ENCODE data around the gene ATP6V1G2. TPM values are rescaled to one million over a fixed set of nuclear protein-coding genes. Genes with fewer than 3 reads are reported as not detected.

ATP6V1G2 gene
- total RNA-seq, 1 experiment from 2014 or later, result 0.60 TPM

DNA sequence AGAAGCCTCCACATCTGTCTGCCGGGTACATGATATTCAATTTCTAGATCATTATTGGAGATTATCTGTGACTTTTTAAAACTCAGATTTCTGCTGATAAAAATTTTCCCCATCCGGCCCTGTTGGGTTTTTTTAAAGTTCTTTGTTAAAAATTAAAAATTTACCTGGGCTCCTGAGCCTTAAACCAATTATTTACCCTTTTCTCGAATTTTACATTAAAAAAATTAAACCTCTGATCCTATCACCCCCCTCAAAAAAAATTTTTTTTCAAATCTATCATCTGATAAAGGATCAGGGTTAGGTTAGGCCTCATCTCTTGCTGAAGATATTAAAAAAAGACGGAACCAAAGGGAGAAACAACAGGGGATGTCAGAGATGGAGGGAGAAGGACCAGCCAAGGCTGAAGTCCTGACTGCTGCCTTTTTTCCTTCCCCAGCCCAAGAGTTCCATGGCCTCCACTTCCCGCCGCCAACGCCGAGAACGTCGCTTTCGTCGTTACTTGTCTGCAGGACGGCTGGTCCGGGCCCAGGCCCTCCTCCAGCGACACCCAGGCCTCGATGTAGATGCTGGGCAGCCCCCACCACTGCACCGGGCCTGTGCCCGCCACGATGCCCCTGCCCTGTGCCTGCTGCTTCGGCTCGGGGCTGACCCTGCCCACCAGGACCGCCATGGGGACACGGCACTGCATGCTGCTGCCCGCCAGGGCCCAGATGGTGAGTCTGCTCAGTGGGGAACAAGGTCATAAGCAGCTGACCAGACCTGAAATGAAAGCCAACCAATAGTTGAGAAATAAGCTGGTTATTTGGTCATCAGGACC is 1.5 kb upstream of the ATP6V1G2 start:
- no peak for DNase-seq (ENCODE audit: low spot score)

DNA sequence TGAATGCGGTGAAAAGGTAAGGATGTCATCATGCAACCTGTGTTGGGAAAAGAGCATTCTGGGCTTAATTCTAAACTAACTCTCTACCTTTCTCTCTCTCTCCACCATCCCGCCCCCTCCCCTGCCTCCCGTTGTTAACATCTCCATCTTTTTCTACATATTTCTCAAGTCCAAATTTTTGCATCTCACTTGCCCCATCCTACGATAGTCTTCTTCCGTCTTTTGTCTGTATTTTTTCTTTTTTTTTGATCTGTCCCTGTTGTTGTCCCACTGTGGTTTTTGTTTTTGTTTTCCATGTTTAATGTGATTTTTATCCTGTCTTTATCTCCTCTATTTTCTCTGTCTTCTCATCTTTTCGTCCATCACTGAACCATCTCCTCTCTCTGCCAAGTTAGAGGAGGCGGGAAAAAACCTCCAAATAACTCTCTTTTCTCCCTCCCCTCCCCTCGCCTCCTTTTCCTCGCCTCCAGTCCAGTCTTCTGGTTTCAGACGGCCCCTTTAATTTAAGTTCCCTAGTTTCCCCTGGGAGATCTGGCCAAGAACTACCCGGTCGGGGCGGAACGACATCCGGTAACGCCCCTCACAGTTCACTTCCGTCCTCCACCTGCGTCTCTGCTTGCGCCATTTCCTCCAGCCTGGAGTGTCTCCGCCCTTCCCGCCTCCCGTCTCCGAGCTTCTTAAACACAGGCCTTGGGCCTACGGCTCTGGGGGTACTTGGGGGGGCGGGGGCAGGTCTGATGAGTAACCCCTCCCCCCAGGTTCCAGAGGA is 734 bp upstream of the ATP6V1G2 start, which contains the start of gene NFKBIL1:
Gene NFKBIL1 (plus strand): TSS at position 651 of the 769 bp plus-strand sequence. CDS start 87 bp downstream, at position 738.
- DNase-seq (ENCODE audit: low spot score), result peak; percentile 96

DNA sequence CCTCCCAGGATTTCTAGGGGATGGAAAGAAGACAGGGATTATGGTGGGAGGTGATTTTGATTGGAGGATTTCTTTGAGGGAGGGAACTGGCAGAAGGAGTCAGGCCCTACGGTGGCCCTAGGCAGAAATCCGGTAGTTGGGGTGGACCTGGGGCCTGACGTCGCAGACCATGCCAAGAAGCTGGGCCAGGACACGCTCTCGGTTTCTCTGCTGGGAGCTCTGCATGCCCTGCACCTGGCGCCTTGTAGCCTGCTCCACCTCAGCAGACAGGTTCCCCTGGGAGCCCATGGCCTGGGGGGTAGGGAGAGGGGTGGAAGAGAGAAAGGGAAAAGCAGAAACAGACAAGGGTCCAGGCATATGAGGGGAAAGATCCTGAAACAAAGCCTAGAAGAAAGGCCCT is 1.1 kb downstream of the ATP6V1G2 start:
- no peak for DNase-seq (ENCODE audit: low spot score)

DNA sequence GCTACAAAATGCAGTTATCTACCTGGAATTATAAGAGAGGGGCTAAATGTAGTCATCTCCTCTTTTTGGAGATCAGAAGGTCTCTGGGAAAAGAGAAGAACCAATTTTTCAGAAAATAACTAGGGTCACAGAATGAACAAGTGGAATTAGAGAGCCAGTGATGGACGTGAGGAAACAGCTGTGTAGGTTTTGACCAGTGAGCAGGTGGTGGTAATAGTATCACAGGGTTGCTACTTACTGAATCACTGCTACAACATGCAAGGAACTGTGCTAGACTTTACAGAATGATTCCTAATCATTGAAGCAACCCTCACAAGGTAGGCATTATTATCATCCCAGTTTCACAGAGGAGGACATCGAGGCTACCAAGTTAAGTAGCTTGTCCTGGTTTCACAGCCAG is 1.7 kb downstream of the ATP6V1G2 start:
- DNase-seq (ENCODE audit: low spot score), result no peak

DNA sequence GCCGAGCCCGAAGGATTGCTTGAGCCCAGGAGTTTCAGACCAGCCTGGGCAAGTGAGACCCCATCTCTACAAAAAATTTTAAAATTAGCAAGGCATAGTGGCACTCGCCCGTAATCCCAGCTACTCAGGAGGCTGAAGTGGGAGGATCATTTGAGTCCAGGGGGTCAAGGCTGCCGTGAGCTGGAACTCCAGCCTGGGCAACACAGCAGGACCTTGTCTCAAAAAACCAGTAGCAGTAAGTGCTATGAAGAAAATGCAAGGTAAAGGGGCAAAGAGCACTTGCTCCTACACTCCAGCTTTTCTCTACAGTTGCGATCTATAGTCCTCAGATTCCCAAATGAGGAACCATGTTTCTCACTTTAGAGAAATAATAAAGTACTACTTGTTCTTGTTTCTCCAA is 2.8 kb downstream of the ATP6V1G2 start:
- no peak for DNase-seq (ENCODE audit: low spot score)

DNA sequence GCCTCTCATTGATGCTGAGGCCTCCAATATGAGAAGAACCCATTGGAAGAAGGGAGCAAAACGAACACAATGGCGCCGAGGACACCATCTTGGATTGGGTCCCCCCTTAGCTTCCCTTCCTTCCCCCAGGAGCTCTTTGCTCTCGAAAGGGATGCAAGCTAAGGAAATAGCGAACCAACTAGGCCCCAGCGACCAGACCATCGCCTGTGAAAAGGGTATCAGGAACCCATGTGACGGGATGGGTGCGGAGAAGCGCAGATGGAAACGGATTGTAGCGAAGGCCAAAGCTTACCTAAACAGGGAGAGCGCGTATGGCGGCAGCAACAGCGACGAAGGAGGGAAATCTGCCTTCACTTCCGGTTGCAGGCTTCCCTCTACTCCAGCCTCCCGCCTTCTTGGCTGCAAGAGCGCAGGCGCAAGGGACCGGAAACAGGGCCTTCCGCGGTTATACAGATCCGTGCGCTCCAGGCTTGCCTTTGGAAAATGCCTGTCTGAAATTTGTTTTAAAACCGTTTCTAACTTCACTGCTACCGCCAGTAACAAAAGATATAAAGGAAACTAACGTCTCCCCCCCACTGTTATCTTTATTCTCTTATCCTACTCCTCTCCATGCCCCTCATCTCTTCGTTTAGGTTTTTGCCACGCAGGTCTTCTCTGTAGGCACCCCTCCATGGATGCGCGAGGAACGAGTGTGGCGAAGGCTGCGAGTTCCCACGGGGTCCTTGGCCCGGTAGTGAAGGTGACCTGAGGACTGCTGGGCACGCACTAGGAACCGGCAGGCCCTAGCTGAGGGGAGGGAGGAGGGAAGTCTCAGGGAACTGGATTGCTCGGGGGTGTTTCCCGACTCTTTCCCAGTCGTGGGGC is 4.5 kb downstream of the ATP6V1G2 start, which contains the start of gene DDX39B:
Gene DDX39B (minus strand): TSS at position 346 of the 864 bp plus-strand sequence. CDS start 1,471 bp downstream, outside the sequence.
- peak; percentile 97 for DNase-seq (ENCODE audit: low spot score)

DNA sequence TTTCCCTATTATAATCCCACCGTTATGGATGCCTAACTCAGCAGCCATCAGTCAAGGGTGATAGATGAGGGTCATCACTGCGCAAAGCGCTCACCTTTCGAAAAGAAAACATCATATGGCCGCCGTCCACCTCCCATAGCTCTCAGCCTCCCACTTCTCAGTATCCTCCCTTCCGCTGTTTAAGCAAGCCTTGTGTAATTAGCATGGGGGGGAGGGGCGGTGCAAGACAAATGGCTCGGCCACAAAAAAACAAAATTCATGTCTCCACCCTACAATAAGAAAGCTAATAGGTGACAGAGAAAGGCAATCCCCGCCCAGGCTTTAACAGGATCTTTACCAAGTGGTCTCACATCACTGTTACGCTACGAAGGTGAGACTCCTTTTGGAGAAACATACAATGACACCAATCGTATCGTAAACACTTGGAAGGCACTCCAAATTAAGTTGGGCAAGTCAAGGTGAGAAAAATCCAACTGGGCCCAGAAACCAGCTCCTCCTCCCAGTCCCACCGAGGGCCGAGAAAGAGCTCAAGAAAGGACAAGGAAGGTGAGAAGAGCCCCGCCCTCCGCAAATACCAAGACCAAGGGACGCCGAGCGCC is 5.2 kb downstream of the ATP6V1G2 start:
- peak; percentile 47 for DNase-seq (ENCODE audit: low spot score)

DNA sequence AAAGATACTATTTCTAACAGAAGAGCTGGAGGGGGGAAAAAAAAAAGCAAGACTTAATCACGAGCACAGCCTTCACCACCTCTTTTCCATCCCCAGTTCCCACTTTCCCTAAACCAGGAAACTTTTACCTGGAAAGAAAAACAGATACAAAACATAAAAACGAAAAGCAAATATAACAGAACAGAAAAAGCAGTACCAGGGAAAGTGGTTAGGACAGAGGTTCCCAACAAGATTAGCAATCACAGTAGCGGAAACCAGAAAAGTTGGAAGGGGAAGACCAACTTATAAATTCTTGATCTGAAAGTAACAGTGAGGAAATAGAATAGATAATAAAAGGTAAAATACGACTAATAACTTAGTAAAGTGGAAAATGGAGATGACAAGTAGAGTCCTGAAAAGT is 5.8 kb downstream of the ATP6V1G2 start:
- no peak for DNase-seq (ENCODE audit: low spot score)

DNA sequence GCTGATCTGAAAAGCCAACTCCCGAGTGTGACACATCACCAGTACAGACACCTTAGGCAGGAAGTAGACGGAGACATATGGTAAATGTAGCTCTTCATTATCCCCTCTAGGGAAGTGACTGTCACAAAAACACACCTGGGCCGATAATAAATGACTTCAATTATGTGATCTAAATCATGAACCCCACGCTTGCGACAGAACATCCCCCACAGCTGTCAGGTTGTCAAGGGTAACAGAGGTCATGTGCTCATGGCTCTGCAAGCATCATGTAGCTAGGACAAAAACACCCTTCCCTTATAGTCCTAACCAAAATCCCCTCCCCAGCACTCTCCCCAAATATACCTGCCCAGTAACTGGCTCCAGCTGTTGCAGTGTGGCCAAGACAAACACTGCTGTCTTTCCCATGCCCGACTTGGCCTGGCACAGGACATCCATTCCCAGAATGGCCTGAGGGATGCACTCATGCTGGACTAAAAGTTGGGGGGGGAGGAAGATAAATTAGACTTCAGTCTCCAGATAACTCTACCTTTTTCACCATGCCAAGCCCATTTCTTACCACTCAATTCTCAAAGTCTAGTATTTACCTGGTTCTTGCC is 7.5 kb downstream of the ATP6V1G2 start:
- DNase-seq (ENCODE audit: low spot score), result no peak

DNA sequence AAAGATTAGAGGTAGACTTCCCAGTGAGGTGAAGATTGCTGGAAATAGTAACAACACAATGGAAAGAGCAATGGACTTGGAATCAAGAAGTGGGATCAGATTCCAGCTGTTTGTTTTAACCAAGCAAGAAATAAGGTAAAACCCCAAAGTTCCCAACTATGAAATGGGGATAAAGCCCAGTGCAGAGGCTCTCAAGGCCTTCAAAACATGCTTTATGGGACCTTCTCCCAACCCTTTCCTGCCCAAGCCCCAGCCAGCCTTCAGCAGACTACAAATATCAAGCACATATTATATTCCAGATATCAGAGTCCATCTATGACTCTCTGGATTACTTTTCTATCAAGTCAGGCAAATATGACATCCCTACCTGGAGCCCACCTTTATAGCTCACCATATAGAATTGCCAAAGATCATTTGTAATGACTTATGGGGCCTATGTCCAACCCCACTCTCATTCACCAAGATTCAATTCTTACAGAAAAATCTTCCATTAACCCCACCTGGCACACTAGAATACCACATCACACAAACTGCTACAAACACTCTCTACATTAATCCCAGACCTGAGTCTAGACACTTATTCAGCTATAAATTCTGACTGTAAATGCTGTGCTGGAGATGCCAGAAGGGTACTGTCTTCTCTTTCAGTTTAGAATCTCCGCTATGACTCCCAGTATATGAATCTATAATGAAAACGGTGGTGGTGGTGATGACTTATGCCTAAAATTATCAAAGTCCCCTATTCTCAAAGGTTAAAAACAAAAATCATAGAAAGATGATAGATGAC is 10.7 kb downstream of the ATP6V1G2 start:
- DNase-seq (ENCODE audit: low spot score), result no peak

DNA sequence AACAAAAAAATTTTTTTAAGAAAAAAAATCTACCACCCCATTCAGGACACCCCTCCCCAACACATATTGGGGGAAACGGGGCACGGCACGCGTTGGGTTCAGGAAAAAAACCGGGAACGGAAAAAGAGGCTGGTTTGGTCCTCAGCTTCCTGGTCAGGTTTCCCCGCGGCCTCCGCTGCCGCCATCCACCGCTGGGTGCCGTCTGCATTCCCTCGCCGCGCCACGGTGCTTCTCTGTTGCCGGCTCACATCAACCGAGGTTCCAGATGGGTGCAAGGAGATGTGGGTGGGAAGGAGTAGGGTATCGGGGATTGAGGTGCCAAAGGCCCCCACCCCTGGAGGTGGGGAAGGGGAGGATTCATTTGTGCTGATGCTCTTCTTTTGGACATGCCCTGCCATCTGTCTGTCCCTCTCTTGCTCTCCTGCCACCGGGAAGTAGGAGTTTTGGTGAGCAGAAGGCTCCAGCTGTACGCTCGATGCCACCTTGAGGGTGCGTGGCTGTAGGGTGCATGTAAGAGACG is 11.8 kb downstream of the ATP6V1G2 start:
- DNase-seq (ENCODE audit: low spot score), result no peak

DNA sequence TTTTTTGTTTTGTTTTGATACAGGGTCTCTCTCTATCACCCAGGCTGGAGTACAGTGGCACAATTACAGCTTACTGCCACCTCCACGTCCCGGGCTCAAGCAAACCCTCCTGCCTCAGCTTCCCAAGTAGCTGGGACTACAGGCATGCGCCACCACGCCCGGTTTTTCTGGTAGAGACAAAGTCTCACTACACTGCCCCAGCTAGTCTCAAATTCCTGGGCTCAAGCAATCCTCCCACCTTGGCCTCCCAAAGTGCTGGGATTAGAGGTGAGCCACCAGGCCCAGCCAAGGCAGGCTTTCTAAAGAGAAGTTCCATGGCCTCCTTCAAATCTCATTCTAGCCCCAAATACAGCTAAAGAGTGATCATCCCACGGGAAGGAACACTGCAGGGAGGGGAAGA is 12.4 kb downstream of the ATP6V1G2 start:
- no peak for DNase-seq (ENCODE audit: low spot score)

DNA sequence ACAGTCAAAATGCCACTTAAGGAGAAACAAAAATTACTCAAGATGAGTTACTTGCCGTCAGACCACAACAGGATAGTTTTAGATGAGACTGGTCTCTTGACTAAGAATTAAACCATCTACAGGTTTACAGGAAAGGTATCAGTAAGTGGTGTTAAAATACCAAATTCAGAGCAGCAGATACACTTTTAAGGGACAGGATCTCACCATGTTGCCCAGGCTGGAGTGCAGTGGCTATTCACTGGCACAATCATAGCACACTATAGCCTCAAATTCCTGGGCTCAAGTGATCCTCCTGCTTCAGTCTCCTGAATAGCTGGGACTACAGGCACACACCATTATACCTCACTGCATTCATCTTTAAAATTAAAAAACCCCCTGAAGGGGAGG is 13.0 kb downstream of the ATP6V1G2 start:
- no peak for DNase-seq (ENCODE audit: low spot score)

DNA sequence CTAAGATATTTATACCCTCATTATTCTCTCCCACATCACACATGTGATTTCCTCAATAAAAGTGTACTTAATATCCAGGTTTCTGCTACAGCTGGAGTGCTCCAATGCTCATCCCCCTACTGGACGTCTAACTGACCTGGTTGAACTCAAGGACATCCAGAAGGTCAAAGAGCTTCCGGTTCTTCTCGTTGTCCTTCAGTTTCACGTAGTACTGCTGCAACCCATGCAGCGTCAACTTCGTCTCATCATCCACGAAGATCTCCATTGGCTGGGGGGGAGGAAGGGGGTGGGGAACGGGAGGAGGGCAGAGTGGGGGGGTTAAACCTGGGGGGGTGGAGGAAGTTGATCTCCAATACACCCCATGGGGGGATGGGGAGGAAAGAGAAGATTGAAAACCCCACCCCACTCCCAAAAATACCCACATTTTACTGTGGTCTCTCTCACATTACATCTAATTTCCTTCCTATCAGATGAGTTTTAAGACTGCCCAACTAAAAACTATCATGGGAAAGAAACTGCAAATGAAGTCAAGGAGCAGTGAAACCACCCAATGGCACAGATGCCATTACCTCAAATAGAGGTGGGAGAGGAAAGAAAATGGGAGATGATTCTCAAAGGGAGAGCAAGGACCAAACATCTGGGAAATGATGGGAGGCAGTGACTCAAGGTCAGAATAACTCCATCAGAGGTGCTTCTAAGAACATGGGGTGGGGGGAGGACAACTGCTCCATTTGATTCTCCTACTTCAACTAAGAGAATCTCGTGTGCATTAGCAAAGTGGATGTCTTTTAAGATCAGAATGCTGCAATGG is 13.6 kb downstream of the ATP6V1G2 start:
- no peak for DNase-seq (ENCODE audit: low spot score)

DNA sequence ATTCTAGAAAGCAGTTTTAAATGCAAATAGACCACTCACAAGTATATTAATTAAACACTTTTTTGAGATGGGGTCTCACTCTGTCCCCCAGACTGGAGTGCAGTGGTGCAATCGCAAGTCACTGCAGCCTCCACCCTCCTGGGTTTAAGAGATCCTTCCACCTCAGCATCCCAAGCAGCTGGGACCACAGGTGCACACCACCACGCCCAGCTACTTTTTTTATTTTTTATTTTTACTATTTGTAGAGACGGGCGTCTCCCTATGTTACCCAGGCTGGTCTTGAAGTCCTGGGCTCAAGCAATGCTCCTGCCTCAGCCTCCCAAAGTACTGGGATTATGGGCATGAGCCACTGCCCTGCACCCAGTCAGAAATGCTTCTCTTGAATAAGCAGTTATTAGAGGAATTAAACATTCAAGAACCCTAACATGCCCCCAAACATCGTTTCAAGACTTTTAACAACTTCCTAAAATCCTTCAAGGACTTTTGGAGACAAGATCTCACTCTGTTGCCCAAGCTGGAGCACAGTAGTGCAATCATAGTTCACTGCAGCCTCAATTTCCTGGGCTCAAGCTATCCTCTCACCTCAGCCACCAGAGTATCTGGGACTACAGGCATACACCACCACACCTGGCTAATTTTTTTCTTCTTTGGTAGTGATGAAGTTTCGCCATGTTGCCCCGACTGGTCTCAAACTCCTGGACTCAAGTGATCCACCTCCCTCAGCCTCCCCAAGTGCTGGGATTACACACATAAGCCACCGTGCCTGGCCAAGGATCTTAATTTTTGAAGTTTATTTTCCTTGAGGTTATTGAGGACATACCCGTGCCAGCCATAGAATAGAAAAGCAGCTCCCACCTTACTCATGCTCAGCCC is 14.4 kb downstream of the ATP6V1G2 start:
- DNase-seq (ENCODE audit: low spot score), result no peak

DNA sequence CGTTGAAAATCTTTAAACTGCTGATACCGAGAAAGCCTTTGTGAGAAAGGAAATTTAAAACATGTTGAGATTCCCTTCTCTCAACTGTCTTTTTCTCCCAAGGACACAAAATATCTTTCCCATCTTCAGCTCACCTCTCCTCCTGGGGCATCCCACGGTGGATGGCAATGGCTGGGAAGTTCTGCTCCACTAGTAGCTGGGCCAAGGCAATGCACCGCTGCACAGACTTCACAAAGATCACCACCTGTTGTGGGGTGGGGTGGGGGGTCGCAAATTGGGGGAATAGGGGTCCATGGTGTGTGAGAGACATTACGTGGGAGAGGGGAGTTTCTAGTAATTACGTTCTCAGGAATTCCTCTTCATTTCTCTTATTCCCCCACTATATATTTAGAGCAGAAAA is 15.2 kb downstream of the ATP6V1G2 start:
- DNase-seq (ENCODE audit: low spot score), result no peak

DNA sequence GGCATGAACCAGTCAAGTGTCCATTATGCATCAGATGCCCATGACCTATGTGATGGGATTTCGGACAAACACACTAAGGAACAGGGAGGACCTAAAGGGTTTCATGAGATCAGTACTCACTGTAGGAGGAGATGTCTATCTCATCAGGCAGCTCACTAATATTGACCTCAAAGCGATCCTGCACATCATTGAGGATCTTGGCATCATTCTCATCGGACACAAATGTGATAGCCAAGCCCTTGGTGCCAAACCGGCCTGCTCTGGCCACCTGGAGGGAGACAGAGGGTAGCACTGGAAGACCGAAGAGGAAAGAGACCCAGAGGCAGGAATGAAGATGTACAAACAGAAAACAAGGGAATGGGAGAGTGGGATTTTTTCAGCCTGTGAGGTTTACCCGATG is 15.7 kb downstream of the ATP6V1G2 start:
- DNase-seq (ENCODE audit: low spot score), result no peak
